Limb (tissue), 2 donors: Measurements from ENCODE around the gene NF1.
A peak's percentile ranks its signal among the peaks of the same experiment; 100 is the strongest.

ENCODE experiments used
- DNase-seq, 2 donors: peaks; one replicate each; pipeline ENCODE4 v3.0.0-alpha.2; 2016; ENCODE audit errors: extremely low spot score in 2 of 2

NF1 gene

GRCh38 chr17:31385428-31386285 lies 290.9 kb downstream of the NF1 start:
- no peak for DNase-seq

DNA sequence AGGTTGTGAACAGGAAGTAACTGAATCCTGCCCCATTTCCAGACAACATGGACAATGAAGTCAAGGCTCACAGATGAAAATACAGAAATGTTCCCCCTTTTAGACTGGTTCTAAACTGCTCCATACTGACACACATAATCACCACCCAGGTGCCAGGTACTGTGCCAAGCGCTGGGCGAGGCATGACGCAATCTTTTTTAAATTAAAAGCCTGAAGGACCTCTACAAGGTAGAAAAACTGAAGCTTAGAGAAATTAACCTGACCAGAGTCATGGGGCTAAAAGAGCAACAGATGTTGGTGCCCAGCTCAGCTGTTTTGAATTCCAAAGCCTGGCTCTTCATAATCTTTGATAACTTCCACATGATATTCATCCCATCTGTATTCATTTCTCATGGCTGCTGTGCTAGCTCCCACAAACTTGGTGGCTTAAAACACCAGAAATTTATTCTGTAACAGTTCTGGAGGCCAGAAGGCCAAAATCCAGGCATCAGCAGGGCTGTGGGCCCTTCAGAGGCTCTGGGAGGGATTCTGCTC lies 291.8 kb downstream of the NF1 start:
- no peak for DNase-seq

GRCh38 chr17:31387438-31387837 lies 292.7 kb downstream of the NF1 start:
- no peak for DNase-seq

DNA sequence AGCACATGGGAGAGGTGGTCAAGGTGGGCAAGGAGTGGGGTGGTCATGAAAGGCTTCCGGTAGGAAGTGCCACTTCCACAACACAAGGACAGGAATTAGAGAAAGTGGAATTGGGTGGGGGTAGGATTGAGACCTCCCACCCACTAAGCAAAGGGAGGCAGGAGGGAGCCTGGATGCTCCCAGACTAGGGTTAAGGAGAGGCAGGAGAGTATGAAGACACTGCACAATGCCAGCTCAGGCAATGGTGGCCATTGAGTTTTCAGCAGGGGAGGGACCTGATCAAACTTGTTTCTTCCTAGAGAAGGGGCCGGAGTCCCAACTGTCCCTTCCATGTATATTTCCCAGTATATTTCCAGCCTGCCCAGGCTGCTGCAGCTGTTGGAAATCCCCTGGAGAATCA lies 293.6 kb downstream of the NF1 start:
- DNase-seq = no peak

GRCh38 chr17:31388770-31389656 lies 294.2 kb downstream of the NF1 start:
- peak in 1 of 2 donors; percentile 69 for DNase-seq

- DNase-seq = no peak
Measured at GRCh38 chr17:31389657-31390381, 295.0 kb downstream of the NF1 start.

DNA sequence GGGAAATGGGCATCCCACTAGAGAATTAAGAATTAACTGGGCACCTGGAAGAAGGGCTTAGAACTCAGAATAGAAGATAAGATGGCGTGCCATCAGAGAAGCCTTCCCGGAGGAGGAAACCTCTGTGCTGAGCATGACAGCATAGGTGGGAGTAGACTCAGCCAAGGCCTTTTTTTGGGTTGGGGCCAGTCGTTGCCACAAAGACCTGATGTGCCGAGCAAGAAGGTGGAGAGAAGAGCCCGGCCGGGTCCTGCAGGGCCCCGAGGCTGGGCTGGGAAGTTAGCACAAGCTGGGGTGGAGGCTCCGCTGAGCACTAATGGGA lies 295.6 kb downstream of the NF1 start:
- no peak for DNase-seq

DNA sequence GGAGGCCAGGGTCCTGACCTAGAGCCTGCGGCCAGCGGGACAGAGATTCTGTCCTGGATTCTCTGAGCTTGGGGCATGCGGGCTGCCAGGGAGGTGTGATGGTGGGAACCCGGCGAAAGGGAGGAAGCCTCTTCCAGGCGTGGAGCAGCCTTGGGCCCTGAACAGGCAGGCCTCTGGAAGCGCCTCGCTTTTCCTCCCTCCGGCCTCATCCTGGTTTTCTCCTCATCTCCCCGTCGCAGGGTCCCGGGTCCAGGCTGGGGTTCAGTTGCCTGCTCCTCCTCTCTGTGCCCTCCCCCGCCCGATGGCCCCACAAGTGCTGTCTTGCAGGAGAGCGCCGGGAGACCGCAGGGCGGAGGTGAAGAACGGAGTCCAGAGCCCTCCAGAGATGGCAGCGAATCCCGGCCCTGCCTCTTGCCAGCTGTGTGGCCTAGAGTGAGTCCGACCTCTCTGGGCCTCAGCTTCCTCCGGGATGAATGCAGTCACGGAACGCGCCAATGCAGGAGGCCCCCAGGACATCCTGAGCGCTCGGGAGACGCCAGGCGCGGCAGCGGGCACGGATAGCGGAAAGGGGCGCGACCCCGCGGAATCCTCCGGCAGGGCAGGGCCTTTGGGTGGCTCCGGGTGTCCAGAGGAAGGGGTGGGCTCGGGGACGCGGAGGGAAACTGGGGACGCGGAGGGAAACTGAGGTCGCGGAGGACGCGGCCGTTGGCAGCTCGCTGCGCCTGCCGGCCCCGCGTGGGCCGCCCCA lies 296.1 kb downstream of the NF1 start:
- DNase-seq = peak in 1 of 2 donors; percentile 55

DNA sequence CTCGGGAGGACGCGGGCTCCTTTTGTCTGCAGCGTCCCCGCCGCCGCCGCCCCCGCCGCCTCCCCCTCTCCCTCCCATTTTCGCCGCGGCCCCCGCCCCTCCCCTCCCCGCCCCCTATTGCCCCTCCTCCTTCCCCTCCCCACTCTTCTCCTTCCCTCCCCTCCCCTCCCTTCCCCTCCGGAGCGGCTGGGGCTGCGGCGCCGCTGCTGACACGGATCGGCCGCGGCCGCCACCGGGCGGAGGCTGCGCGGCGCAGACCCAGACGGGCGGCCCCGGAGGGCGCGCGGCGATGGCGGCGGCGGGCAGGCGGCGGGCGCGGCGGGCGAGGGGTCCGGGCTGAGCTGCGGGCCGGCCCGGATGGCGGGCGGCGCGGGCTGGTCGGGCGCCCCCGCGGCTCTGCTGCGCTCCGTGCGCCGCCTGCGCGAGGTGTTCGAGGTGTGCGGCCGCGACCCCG lies 296.7 kb downstream of the NF1 start, which contains the start of gene RAB11FIP4:
RAB11FIP4 (plus strand) TSS at position 180 of the 454 bp plus-strand sequence; CDS start at position 358, 178 bp downstream.
- peak in 1 of 2 donors; percentile 73 for DNase-seq

DNA sequence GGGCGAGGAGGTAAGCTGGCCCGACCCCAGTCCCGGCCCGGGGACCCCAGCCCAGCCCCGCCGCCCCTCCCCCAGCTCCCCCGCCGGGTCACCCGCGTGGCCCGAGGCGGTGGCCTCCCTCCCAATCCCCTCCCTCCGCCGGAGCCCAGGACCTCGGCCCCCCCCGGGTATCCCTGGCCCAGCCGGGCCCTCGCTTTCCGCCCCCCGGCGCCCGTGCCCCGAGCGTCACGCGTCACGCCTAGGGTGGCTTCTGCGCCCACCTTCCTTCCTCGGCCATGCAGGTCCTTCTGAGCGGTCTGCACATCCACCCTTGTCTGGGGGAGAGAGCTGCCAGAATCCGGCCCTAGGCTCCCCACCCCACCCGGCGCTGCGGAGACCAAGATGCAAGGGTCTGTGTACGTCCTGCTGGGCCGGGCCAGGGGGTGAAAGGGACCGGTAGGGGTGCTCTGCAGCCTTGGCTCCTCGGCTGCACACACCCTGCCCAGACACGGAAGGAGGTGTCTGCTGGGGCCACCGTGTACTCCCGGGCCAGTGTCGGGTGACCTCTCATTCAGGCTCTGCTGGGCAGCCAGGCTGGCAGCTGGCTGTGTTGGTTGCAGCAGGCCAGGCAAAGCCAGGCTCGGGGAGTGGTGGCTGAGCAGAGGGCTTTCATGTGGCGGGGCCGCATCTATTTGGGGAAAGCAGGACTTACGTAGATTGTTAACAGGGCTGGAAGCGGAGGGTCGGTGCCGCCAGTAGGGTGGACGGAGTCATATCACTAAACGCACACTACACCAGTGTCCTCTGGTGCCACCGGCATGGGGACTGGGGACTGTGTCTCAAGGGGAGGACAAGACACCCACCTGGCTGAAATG lies 297.5 kb downstream of the NF1 start:
- DNase-seq = no peak

DNA sequence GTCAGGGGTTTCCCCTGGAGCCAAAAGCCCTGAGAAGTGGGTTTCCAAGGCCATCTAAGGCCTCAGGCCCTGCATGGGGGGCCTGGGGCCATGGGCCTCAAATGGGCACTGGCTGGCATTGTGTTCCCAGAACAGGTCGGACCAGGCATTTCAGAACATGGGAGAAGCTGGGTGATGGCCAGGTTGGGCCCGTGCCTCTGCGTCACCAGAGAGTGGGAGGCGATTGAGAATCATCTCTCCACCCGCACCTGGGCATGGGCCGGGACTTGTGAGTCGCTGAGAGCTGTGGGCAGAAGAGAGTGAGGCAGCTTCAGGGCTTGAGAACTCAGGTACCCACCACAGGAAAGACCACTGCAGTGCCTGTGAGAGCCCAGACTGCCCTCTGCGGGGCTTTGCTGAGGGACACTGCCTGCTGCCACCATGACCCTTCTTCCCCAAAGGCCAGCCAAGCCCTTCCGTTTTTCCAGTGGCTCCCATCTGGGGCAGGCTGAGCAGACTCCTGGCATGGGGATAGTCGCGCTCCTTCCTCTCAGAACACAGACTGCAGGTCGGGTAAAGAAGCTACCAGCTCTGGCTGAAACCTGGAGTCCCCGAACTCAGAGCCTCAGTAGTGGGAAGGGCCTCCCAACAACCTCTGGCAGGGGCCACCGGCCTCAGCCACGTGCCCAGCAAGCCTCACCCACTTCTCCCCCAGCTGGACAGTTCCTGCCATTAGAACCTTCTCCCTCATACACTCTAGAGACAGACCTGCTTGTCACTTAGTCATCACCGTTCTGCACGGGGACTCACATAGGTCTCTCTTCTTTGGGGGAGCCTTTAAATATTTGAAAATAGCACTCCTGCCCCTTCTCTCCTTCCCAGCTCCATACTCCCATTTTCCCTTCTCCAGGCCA lies 298.3 kb downstream of the NF1 start:
- no peak for DNase-seq

- DNase-seq = no peak
Measured at GRCh38 chr17:31393749-31394146, 299.0 kb downstream of the NF1 start.

- peak; percentile 78 to 90 for DNase-seq
Measured at GRCh38 chr17:31394544-31394943, 299.8 kb downstream of the NF1 start.

GRCh38 chr17:31397256-31397939 lies 302.6 kb downstream of the NF1 start:
- DNase-seq = no peak

- no peak for DNase-seq
Measured at GRCh38 chr17:31398381-31399311, 303.9 kb downstream of the NF1 start.

GRCh38 chr17:31400481-31400950 lies 305.7 kb downstream of the NF1 start:
- DNase-seq = no peak
